NT2/D1 (cell line): Measurements from ENCODE around the gene XCL2.

Experiments used
- SUZ12 ChIP-seq: IDR thresholded peaks from 2 replicates; pipeline ENCODE4 v1.6.1; 2011; ENCODE audit not compliant: insufficient read length, insufficient read depth; ENCODE audit errors: extremely low read depth
- YY1 ChIP-seq: IDR thresholded peaks from 2 replicates; pipeline ENCODE4 v1.6.1; 2011; ENCODE audit not compliant: insufficient read length, insufficient read depth
- ZNF274 ChIP-seq: IDR thresholded peaks from 2 replicates; pipeline ENCODE4 v1.6.1; 2011; ENCODE audit warnings: mild to moderate bottlenecking, low read depth, low read length

DNA sequence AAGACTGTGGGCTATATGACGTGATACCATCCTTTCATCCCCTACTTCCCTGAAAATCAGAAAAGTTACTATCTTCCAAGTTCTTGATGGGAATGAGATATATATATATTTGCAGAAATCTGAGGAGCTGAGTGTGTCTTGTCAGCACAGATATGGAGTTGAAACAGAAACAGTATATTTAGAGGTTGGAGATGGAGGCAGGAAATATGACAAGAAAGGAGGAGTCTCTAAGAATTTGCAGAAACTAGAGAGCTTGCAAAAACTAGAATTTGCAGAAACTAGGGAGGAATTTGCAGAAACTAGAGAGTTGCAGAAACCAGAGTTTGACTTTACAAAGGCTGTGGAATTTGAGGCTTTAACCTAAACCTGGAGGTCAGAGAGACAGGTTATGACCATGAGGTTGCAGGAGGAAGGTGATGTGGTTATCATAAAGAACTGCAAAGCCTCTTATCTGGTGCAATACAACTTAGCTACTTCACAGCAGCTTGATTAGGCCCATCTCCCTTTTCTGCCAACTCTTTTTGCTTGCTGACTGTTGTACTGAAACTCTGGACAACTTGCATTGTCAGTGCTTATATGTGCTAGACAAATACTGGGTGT lies 22.3 kb downstream of the XCL2 start:
- TF ChIP-seq YY1, result no peak
- no peak for TF ChIP-seq SUZ12
- no peak for TF ChIP-seq ZNF274
